Erythroblast (primary cell): ENCODE data around the gene SSR3.

Experiments used
- GATA1 ChIP-seq: IDR thresholded peaks from 2 replicates; pipeline ENCODE4 v1.6.1; 2011; ENCODE audit warnings: low read depth, mild to moderate bottlenecking, control low read depth, low read length, moderate library complexity
- POLR2A ChIP-seq: IDR thresholded peaks from 2 replicates; pipeline ENCODE4 v1.6.1; 2011; ENCODE audit warnings: mild to moderate bottlenecking, low read length

- TF ChIP-seq POLR2A: no peak
- TF ChIP-seq GATA1: no peak
Measured at GRCh38 chr3:156581033-156581432, 26.1 kb upstream of the SSR3 start.
